IMR-90 (cell line): Measurements from ENCODE around the gene ZNF579.

ENCODE experiments used
- BHLHE40 ChIP-seq: fragments of 150-350 bp; IDR thresholded peaks from 2 replicates; pipeline ENCODE4 v1.6.1; 2016; ENCODE audit warnings: mild to moderate bottlenecking, low read depth, low read length
- CEBPB ChIP-seq: IDR thresholded peaks from 2 replicates; pipeline ENCODE4 v1.6.1; 2012; ENCODE audit warnings: low read depth, low read length, improper control_type of control experiment
- CTCF ChIP-seq: conservative IDR thresholded peaks from 2 replicates; pipeline ENCODE4 v1.5.1; 2012; ENCODE audit warnings: mild to moderate bottlenecking, low read depth, low read length, improper control_type of control experiment
- MAFK ChIP-seq: IDR thresholded peaks from 2 replicates; pipeline ENCODE4 v1.6.1; 2012; ENCODE audit warnings: low read depth, low read length, improper control_type of control experiment
- POLR2A ChIP-seq: IDR thresholded peaks from 2 replicates; pipeline ENCODE4 v1.6.1; 2012; ENCODE audit warnings: mild to moderate bottlenecking, low read depth, low read length

- TF ChIP-seq CTCF (no peak), POLR2A (peak; percentile 64), BHLHE40 (no peak), MAFK (no peak), CEBPB (no peak)
These were observed 18.8 kb upstream of the ZNF579 start, which contains the start of gene FIZ1 for GRCh38 chr19:55599468-55599841.
